OCI-LY3 (cell line): ENCODE data around the gene DAZAP1.

Experiments used
- EZH2phosphoT487 ChIP-seq: fragments of 200-600 bp; shearing (Covaris generic); IDR thresholded peaks from 2 replicates; pipeline ENCODE4 v1.6.1; 2018; ENCODE audit warnings: antibody characterized with exemption, mixed run types, low read depth
- TF ChIP-seq, protein P1 (sequence below): fragments of 200-600, 300-600 bp; sonication (generic); IDR thresholded peaks from 2 replicates; pipeline ENCODE4 v1.5.1; 2014; ENCODE audit warnings: antibody characterized with exemption, low read length, low read depth

GRCh38 chr19:1384478-1385110 is 22.8 kb upstream of the DAZAP1 start:
- TF ChIP-seq, protein P1, sequence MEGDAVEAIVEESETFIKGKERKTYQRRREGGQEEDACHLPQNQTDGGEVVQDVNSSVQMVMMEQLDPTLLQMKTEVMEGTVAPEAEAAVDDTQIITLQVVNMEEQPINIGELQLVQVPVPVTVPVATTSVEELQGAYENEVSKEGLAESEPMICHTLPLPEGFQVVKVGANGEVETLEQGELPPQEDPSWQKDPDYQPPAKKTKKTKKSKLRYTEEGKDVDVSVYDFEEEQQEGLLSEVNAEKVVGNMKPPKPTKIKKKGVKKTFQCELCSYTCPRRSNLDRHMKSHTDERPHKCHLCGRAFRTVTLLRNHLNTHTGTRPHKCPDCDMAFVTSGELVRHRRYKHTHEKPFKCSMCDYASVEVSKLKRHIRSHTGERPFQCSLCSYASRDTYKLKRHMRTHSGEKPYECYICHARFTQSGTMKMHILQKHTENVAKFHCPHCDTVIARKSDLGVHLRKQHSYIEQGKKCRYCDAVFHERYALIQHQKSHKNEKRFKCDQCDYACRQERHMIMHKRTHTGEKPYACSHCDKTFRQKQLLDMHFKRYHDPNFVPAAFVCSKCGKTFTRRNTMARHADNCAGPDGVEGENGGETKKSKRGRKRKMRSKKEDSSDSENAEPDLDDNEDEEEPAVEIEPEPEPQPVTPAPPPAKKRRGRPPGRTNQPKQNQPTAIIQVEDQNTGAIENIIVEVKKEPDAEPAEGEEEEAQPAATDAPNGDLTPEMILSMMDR = no peak
- no peak for TF ChIP-seq EZH2phosphoT487
